ENCODE measurements around the gene MYO5C.
A peak's percentile ranks its signal among the peaks of the same experiment; 100 is the strongest.

Gene MYO5C

DNA sequence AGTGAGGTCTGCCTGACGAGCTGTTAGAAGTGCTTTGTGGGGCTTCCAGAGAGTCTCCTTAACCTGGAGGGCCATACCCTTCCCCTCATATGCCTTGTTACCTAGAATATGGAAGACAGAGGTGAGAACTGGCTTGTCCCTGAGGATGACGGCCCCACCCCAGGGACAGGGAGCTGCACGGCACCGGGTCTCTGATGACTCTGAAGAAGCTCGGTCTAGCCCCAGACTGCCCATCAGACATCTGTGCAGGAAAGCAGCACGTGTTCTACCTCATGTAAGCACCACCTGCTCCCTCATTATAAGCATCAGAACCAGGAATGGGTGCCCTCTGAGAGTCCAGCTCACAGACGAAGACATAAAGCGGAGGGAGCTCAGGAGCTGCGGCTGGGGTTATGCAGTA lies 18.0 kb downstream of the MYO5C start:
- DNase-seq (ENCODE audit: low read depth) = no peak

- no peak for DNase-seq (ENCODE audit: low read depth)
These were observed 19.3 kb downstream of the MYO5C start for GRCh38 chr15:52276256-52276770.

- no peak for DNase-seq (ENCODE audit: low read depth)
These were observed 31.9 kb downstream of the MYO5C start for GRCh38 chr15:52263563-52264282.

- peak; percentile 22 for DNase-seq (ENCODE audit: low read depth)
These were observed 33.2 kb downstream of the MYO5C start for GRCh38 chr15:52262364-52262763.

- peak; percentile 93 for DNase-seq (ENCODE audit: low read depth)
These were observed 33.9 kb downstream of the MYO5C start for GRCh38 chr15:52261498-52262242.

DNA sequence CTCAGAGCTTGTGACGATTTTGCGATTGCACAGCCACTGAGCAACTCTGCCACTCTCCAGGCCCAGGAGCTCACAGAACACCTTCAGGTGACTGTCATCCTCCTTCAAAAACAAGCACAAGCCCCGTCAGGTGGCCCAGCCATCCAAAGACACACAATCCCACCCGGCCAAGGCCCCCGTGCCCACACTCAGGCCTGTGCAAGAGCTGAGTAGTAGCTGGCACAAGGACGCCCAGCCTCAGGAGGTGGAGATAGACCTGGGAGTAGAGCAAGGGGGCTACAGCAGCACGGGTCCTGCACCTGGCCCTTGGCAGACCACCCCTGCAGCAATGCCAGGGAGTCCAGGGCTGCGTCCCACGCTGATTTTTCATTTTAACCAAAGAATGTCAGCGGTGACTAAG lies 34.6 kb downstream of the MYO5C start:
- no peak for DNase-seq (ENCODE audit: low read depth)

DNA sequence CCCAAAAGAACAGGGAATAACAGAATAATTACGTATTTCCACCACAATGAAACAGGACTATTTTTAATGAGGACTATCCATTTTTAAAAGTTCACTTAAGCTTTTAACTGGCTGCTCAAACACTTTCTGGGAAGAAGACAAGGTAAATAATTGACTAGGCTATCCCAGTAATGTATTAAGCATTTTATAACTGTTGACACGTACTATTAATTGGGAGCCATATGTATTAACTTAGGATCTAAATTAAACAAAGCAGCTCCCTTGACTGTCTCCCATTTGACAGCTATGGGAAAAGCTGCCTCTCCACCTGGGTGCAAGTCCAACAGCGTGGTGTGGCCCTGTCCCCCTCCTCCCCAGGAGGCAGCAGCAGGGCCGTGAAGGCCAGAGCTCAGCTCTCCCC lies 36.1 kb downstream of the MYO5C start:
- DNase-seq (ENCODE audit: low read depth) = no peak

GRCh38 chr15:52258461-52258860 lies 37.1 kb downstream of the MYO5C start:
- no peak for DNase-seq (ENCODE audit: low read depth)

- DNase-seq (ENCODE audit: low read depth) = peak; percentile 53
These were observed 37.9 kb downstream of the MYO5C start for GRCh38 chr15:52257734-52258062.

- no peak for DNase-seq (ENCODE audit: low read depth)
These were observed 38.5 kb downstream of the MYO5C start for GRCh38 chr15:52256930-52257733.

GRCh38 chr15:52256366-52256765 lies 39.2 kb downstream of the MYO5C start:
- peak; percentile 74 for DNase-seq (ENCODE audit: low read depth)

DNA sequence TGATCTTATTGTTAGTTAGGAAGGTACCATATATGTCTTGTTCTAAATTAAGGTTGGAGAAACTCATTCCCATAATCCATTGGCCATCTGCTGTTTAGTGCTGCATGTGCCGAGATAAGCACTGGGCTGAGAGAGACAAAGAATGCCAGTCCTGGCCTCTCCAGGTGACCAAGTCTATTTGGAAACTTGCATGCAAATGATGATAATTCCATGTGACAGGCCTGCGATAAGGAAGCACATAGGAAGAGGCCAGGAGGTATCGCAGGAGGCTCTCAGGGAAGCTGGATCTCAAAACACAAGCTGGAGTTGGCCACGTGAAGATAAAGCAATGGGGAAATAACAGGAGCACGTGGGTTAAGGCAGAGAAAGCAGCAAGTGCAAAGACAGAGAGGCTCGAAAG lies 39.7 kb downstream of the MYO5C start:
- DNase-seq (ENCODE audit: low read depth) = no peak

DNA sequence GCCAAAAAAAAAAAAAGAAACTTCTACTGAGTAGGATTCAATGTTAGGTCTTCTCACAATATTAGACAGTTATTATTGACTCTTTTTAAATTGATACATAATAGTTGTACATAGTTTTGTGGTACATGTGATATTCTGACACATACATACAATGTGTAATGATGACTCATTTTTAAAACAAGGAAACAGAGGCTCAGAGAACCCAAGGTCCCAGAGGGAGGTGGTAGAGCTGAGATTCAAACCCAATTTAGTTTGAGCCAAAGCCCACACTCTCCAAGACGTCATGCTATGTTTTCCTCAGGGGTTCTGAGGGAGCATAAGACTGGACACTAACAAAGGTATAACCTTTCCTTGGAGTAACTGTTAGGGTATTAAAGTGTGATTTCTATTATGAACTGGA lies 40.6 kb downstream of the MYO5C start:
- peak; percentile 54 for DNase-seq (ENCODE audit: low read depth)

GRCh38 chr15:52254391-52254790 lies 41.2 kb downstream of the MYO5C start:
- DNase-seq (ENCODE audit: low read depth) = no peak

DNA sequence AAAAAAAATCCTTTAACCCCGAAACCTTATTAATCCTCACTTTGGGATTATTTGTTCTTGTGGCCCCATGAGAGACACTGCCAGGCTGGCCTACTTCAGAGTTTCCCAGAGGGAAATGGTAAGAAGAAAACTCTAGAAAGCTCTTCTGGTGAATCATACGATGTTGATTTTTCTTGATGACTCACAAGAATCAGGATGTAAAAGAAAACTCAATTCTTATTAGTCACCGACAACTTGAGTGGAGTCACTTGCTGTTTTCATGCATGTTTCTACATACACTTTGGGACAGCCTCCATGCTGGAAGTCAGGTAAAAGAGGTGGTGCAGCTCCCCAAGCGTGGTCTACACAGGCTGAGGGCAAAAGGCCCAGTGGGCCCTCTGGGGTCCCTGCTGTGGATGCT lies 42.8 kb downstream of the MYO5C start:
- peak; percentile 92 for DNase-seq (ENCODE audit: low read depth)

GRCh38 chr15:52251144-52251860 lies 44.3 kb downstream of the MYO5C start:
- peak; percentile 21 for DNase-seq (ENCODE audit: low read depth)

DNA sequence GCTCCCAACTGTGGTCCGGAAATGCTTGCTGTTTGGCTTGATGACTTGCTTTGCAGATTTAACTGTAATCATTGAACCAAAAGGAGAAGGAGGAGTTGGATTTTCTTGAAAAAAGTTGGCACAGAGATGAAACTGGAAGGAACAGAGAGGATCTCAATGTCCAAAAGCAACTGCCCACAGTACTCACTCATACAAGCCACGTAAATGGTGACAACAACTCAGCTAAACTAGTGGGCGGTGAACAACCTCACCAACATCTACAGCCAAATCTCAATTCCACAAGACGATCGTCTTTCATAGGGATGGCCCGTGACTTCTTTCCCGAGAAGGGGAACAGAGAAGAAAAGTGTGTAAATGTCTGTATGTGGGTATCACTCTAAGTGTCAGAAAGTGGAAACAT lies 48.1 kb downstream of the MYO5C start:
- no peak for DNase-seq (ENCODE audit: low read depth)

DNA sequence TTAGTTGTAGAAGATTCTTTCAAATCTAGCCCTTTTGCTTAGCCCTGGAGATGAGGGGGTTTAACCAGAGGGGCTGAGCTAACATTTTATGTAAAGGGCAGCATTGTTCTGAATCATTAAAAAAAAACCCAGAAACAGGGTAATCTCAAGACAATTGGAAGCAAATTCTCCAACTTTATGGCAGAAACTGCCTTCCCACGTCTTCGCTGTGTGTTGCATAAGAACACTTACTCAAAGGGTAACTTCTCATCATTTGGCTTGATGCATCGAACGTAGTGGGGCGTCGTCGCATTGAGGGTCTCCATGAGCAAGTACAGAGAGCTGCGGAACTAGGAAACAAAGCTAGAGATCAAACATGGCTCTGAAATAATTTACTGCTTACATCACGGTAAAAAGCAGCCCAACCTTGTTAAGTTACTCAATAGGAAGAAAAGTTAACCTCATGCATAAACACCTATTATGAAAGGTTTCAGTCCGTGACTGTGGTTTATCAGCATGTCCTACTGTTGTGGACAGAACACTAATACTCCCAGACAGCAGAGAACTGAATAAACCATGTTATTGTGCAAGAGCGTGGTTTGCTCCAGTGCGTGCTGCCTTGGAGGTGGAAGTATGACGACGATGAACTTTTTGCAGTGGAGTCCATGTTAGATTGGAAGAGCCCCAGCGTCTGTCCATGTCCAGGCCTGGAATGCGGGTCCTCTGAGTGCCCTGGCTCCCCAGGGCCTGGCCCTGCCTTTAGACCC lies 48.7 kb downstream of the MYO5C start:
- DNase-seq (ENCODE audit: low read depth) = peak; percentile 72

DNA sequence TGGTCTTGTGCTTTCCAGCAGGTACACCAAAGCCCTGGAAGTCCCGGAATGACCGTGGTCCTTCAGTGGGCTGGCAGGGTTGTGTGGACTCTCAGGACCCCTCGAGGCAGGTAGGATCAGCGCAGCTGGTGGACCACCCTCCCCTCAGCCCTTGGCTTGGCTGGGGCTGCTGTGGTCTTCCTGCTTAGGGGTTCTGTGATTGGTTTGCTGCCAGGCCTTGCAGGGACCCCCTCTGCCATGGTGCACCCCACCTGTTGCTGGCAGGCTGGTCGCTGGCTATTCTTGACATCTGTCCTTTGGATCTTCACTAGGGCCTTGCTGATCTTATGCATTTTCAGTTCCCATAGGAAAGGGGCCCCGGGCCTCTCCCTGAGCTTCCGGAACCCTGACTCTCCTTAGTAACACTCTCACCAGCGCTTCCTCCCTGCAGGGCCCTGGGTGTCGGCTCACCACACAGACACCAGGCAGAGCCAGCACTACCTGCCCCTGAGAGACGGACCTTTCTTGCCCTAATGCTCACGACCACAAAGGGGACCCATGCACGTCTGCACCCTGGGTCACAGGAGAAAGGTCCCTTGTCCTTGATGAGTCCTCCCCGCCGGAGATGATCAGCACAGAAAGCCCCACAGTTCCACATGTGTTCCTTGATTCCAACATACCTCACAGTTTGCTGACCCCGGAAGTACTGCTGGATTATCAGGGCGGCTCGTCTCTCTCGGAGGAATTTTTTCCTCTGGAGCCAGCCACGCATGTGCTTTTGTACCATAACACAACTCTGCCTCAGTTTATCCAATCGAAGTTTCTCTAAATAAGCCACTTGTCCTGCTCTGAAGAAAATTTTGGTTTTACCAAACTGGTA lies 51.7 kb downstream of the MYO5C start:
- DNase-seq (ENCODE audit: low read depth) = no peak

- no peak for DNase-seq (ENCODE audit: low read depth)
These were observed 52.3 kb downstream of the MYO5C start for GRCh38 chr15:52243286-52243685.
